Activated B cell treated with CpG ODN at 0.5 μM for 24 hours (primary cell): ENCODE measurements around the gene REELD1. TPM values are rescaled to one million over a fixed set of nuclear protein-coding genes. Genes with fewer than 3 reads are reported as not detected.

ENCODE experiments used
- ATAC-seq: fragments of 200-7000 bp; cut with Tn5 transposase; one replicate; pipeline ENCODE4 v1.10.0; 2021; ENCODE audit warnings: low read depth, mild to moderate bottlenecking, moderate library complexity
- CTCF ChIA-PET: fragments of 350-600 bp; sonication (Branson Sonifier 250); formaldehyde crosslinking; loops from one replicate; lab custom pipeline; 2021; ENCODE audit warnings: antibody characterized with exemption; lab: Charles Lee
- POLR2A ChIA-PET: fragments of 350-600 bp; sonication (Branson Sonifier 250); formaldehyde crosslinking; loops from one replicate; lab custom pipeline; 2021; ENCODE audit warnings: antibody characterized with exemption; lab: Charles Lee
- DNase-seq: peaks from one replicate; pipeline ENCODE4 v3.0.0; 2022
- H3K27ac Mint-ChIP-seq: one replicate; pipeline ENCODE4 v1.8.0; 2020; ENCODE audit warnings: mixed read lengths
- H3K27me3 Mint-ChIP-seq: one replicate; pipeline ENCODE4 v1.8.0; 2021; ENCODE audit warnings: mixed read lengths
- H3K36me3 Mint-ChIP-seq: one replicate; pipeline ENCODE4 v1.8.0; 2021; ENCODE audit warnings: low read depth, mixed read lengths
- H3K4me1 Mint-ChIP-seq: one replicate; pipeline ENCODE4 v1.8.0; 2021; ENCODE audit warnings: mixed read lengths
- H3K4me3 Mint-ChIP-seq: one replicate; pipeline ENCODE4 v1.8.0; 2020; ENCODE audit warnings: mild to moderate bottlenecking, mixed read lengths
- H3K9me3 Mint-ChIP-seq: one replicate; pipeline ENCODE4 v1.8.0; 2020; ENCODE audit warnings: mixed read lengths
- CTCF ChIP-seq: fragments of 200-600 bp; IDR thresholded peaks from one replicate; pipeline ENCODE4 v1.8.0; 2022; ENCODE audit warnings: antibody characterized with exemption, mild to moderate bottlenecking
- intact Hi-C: fragments of 100-400 bp; cut with micrococcal nuclease; formaldehyde crosslinking; loops from one replicate; pipeline ENCODE4 v1.15.1; 2024
- total RNA-seq: library from RNA; stranded (reverse); gene quantifications from 2 replicates; pipeline ENCODE4 v1.2.3, GENCODE V29; 2022

Gene REELD1
- total RNA-seq, 1 donor from 2014 or later, result 2.6 TPM

DNA sequence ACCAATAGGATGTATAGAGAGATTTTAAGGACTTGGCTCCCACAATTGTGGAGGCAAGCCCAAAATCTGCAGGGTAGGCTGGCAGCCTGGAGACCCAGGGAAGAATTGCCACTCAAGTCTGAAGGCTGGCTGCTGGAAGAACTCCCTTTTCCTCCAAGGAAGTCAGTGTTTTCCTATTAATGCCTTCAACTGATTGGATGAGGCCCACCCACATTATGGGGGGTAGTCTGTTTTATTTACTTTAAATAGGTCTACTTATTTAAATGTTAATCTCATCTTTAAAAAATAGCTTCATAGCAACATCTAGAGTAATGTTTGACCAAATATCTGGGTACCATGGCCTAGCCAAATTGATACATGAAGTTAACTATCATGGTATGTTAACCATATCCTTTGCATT, 20.1 kb upstream of the REELD1 start:
- H3K27me3 Mint-ChIP-seq, result no peaks in the 10 kb centered on the region
- TF ChIP-seq CTCF, result no peak
- no peaks in the 10 kb centered on the region for H3K9me3 Mint-ChIP-seq
- CTCF ChIA-PET, result no interaction called here
- DNase-seq (no peak), ATAC-seq (no peak)
- intact Hi-C loops, result no loop called here
- no peak overlapping the region for H3K4me3 Mint-ChIP-seq
- H3K36me3 Mint-ChIP-seq, result peaks cover 44% of the 10 kb centered on the region
- no peak overlapping the region for H3K27ac Mint-ChIP-seq
- H3K4me1 Mint-ChIP-seq, result no peaks in the 10 kb centered on the region
- POLR2A ChIA-PET, result no interaction called here

GRCh38 chr4:146202665-146203064, 11.7 kb upstream of the REELD1 start:
- CTCF ChIA-PET, result no interaction called here
- Mint-ChIP-seq H3K36me3 (peaks cover 14% of the 10 kb centered on the region), H3K27me3 (no peaks in the 10 kb centered on the region), H3K9me3 (no peaks in the 10 kb centered on the region), H3K4me1 (no peaks in the 10 kb centered on the region), H3K4me3 (no peak overlapping the region), H3K27ac (no peak overlapping the region)
- POLR2A ChIA-PET, result no interaction called here
- DNase-seq (no peak), ATAC-seq (no peak)
- intact Hi-C loops, result no loop called here
- TF ChIP-seq CTCF, result no peak

DNA sequence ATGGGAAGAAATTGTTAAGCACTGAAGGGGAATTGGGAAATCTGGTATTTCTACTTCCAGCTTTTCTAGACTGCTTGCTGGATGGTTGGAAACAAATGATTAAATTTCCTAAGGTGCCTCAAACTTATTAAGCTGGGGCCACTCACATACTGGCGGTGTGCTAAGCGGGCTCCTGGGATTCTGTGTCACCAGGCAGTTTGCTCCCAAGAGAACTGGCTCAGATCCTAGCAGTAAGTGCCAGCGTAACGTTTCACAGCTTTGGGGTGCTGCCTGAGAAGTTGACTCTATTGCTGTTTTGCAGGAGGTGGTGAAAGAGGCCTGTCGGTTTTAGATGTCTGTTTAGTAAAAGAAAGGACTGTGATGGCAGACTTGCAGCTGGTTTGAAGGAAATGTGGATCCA, 6.9 kb upstream of the REELD1 start:
- H3K4me3 Mint-ChIP-seq, result no peak overlapping the region
- DNase-seq (no peak), ATAC-seq (no peak)
- ChIA-PET POLR2A (no interaction called here), CTCF (no interaction called here)
- intact Hi-C loops, result no loop called here
- TF ChIP-seq CTCF, result no peak
- peaks cover 10% of the 10 kb centered on the region for H3K36me3 Mint-ChIP-seq
- no peaks in the 10 kb centered on the region for H3K9me3 Mint-ChIP-seq
- H3K27ac Mint-ChIP-seq, result no peak overlapping the region
- H3K27me3 Mint-ChIP-seq, result no peaks in the 10 kb centered on the region
- H3K4me1 Mint-ChIP-seq, result no peaks in the 10 kb centered on the region

DNA sequence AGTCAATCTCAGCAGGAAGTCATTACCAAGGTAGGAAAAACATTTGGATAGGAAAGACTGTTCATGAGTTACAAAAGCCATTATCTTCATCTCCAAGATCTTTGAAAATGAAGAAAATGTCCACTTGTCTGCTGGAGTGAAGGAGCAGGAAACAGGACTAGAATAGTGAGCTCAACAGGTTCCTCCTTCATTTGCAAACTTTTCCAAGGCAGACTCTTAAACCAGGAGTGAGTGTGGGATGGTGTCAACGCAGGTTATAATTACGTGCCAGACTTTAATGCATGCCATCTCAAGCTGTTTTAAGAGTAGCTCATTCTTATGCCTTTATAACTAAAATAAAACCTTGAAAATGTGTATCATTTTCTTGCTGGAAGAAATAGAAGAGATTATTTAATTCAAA, 3.4 kb upstream of the REELD1 start:
- no peaks in the 10 kb centered on the region for H3K27me3 Mint-ChIP-seq
- DNase-seq (no peak), ATAC-seq (no peak)
- no peaks in the 10 kb centered on the region for H3K36me3 Mint-ChIP-seq
- CTCF ChIA-PET, result no interaction called here
- intact Hi-C loops, result no loop called here
- H3K4me3 Mint-ChIP-seq, result no peak overlapping the region
- POLR2A ChIA-PET, result no interaction called here
- no peaks in the 10 kb centered on the region for H3K9me3 Mint-ChIP-seq
- H3K27ac Mint-ChIP-seq, result no peak overlapping the region
- TF ChIP-seq CTCF, result no peak
- no peaks in the 10 kb centered on the region for H3K4me1 Mint-ChIP-seq

DNA sequence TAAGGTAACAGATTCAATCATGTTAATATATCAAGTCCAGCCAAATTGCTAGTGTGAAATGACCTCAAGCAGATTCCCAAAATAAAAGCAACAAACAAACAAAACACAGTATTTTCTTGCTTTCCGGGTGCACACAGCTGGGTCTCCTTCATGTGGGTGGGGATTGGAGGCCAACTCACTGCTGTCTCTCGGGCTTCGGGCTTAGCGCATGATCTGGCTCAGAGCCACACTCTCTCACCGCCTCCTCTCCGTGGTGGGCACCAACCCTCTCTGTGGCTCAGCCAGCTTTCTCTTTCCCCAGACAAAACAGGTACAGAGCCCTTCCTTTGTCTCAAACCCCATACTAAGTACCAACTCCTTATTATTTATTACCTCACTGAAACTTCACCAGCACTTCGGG, 2.9 kb upstream of the REELD1 start:
- Mint-ChIP-seq H3K4me3 (no peak overlapping the region), H3K27me3 (no peaks in the 10 kb centered on the region), H3K4me1 (no peaks in the 10 kb centered on the region), H3K9me3 (no peaks in the 10 kb centered on the region), H3K36me3 (no peaks in the 10 kb centered on the region), H3K27ac (no peak overlapping the region)
- ChIA-PET CTCF (no interaction called here), POLR2A (no interaction called here)
- intact Hi-C loops, result no loop called here
- TF ChIP-seq CTCF, result no peak
- DNase-seq (no peak), ATAC-seq (no peak)
